SJCRH30 (cell line): ENCODE results near the gene NAXD. TPM values are rescaled to one million over a fixed set of nuclear protein-coding genes. Genes with fewer than 3 reads are reported as not detected.

Experiments
- DNase-seq, 2 experiments: peaks; one replicate each; pipeline ENCODE4 v3.0.0-alpha.2; 2015 to 2020
- H3K27ac ChIP-seq: fragments of 250-450 bp; sonication (Bioruptor Pico); 2 replicates; pipeline ENCODE4 v1.5.1; 2020; ENCODE audit warnings: mild to moderate bottlenecking, moderate library complexity
- H3K27me3 ChIP-seq: fragments of 250-450 bp; sonication (Bioruptor Pico); 2 replicates; pipeline ENCODE4 v1.5.1; 2020; ENCODE audit warnings: mild to moderate bottlenecking, moderate library complexity
- H3K36me3 ChIP-seq: fragments of 250-450 bp; sonication (Bioruptor Pico); 2 replicates; pipeline ENCODE4 v1.5.1; 2020; ENCODE audit warnings: mild to moderate bottlenecking, moderate library complexity
- H3K4me1 ChIP-seq: fragments of 250-450 bp; sonication (Bioruptor Pico); 2 replicates; pipeline ENCODE4 v1.5.1; 2020; ENCODE audit warnings: mild to moderate bottlenecking, moderate library complexity
- H3K4me3 ChIP-seq: fragments of 250-450 bp; sonication (Bioruptor Pico); 2 replicates; pipeline ENCODE4 v1.5.1; 2020; ENCODE audit warnings: mild to moderate bottlenecking, moderate library complexity
- H3K9me3 ChIP-seq: fragments of 250-450 bp; sonication (Bioruptor Pico); replicated peaks from 2 replicates; pipeline ENCODE4 v1.5.1; 2020; ENCODE audit warnings: mild to moderate bottlenecking, moderate library complexity
- total RNA-seq: library from RNA; depleted of rRNA; stranded (reverse); fragments of >200 nt; shearing (Covaris generic); gene quantifications from 2 replicates; pipeline ENCODE4 v1.2.3, GENCODE V29; 2014

Gene NAXD
- total RNA-seq, 1 experiment from 2014 or later = 19.5 TPM

- Histone ChIP-seq H3K9me3 (no peaks in the 10 kb centered on the region), H3K27ac (no peak overlapping the region), H3K27me3 (no peaks in the 10 kb centered on the region), H3K4me1 (peaks cover 4% of the 10 kb centered on the region), H3K36me3 (peaks cover 28% of the 10 kb centered on the region), H3K4me3 (no peak overlapping the region)
- no peak for DNase-seq
Measured at GRCh38 chr13:110640591-110641029, 25.3 kb downstream of the NAXD start.

DNA sequence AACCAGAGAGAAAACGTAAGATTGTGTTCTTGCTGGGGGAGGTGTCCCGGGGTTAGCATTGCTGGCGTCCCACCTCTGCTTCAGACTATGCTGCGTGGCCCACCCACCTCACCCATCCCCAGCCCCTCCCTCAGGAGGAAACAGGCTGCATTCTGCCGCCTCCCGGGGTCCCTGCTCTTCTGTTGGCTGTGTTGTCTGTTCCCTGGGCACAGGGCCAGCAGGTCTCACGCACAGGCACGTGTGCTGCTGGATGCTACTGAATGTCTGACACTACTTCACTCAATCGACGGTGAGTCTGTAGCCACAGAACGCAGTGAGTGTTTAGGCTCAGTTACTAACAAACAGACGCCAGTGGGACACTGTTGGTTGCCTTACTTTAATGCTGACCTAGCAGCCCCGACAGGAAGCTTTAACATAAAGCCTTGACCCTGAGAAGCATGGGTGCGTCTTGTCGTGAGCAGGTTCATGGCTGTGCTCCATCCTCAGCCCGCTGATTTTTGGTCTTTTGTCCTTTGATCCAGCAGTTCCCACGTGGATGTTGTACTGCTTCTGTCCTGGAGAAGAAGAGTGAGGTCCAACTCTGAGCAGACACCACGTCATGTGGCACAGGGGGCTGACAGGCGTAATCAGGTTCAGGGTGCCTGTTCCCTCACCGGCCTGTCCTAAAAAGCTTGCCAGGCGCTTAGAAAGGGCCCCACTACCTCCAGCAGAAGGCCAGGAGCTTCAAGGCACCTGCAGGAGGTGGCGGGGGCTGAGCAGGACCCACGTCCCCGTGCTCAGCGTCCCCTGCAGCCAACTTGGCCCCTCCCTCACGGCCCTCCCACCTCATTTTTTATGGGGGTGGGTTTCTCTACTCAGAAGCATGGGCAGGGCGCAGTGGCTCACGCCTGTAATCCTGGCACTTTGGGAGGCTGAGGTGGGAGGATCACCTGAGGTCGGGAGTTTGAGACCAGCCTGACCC lies 26.0 kb downstream of the NAXD start:
- Histone ChIP-seq H3K4me1 (peaks cover 4% of the 10 kb centered on the region), H3K36me3 (peaks cover 27% of the 10 kb centered on the region)
- no peak for DNase-seq

GRCh38 chr13:110642291-110642981 lies 27.1 kb downstream of the NAXD start:
- no peak for DNase-seq
- no peaks in the 10 kb centered on the region for H3K9me3 ChIP-seq
- no peak overlapping the region for H3K27ac ChIP-seq
- peaks cover 4% of the 10 kb centered on the region for H3K4me1 ChIP-seq
- peaks cover 26% of the 10 kb centered on the region for H3K36me3 ChIP-seq
- no peaks in the 10 kb centered on the region for H3K27me3 ChIP-seq
- H3K4me3 ChIP-seq = no peak overlapping the region

More for the DNA sequence above, 26.0 kb downstream of the NAXD start:
- H3K9me3 ChIP-seq = no peaks in the 10 kb centered on the region
- no peak overlapping the region for H3K27ac ChIP-seq
- H3K27me3 ChIP-seq = no peaks in the 10 kb centered on the region
- H3K4me3 ChIP-seq = no peak overlapping the region

GRCh38 chr13:110643324-110643723 lies 28.0 kb downstream of the NAXD start:
- peaks cover 4% of the 10 kb centered on the region for H3K4me1 ChIP-seq
- no peak overlapping the region for H3K4me3 ChIP-seq
- H3K27me3 ChIP-seq = no peaks in the 10 kb centered on the region
- peaks cover 24% of the 10 kb centered on the region for H3K36me3 ChIP-seq
- no peak for DNase-seq
- no peak overlapping the region for H3K27ac ChIP-seq
- H3K9me3 ChIP-seq = no peaks in the 10 kb centered on the region

DNA sequence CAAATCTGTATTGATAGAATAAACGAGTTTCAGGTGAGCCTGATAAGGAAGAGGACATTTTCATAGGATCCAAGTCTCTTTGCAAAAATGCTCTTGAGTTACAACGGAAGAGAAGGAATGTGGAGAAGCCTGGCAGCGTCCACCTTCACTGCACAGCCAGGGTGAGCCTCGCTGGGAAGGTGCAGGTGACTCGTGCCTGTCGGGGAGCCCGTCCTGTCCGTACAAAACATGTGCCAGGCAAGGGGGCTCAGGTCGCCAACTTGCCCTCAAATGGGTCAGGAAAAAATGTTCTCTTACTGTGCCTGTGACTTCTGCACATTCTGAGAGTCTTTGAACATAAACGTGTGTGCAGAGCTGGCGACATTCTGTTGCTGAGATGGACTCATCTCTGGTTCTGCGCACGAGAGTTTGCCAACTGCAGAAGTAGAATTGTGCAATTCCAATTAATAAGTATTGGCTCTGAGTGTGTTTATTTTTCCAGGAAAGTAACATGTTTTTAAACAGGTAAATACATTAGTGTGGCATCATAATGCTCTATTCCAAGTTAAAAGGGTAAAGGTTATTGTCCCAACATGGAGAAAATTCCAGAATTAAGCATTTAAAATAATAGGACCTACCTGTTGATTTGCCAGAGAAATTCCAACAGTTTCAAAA lies 28.6 kb downstream of the NAXD start:
- no peak for DNase-seq
- peaks cover 24% of the 10 kb centered on the region for H3K36me3 ChIP-seq
- no peak overlapping the region for H3K4me3 ChIP-seq
- H3K9me3 ChIP-seq = no peaks in the 10 kb centered on the region
- no peak overlapping the region for H3K27ac ChIP-seq
- H3K4me1 ChIP-seq = peaks cover 4% of the 10 kb centered on the region
- no peaks in the 10 kb centered on the region for H3K27me3 ChIP-seq

- H3K4me3 ChIP-seq = no peak overlapping the region
- H3K27ac ChIP-seq = no peak overlapping the region
- no peaks in the 10 kb centered on the region for H3K27me3 ChIP-seq
- no peaks in the 10 kb centered on the region for H3K9me3 ChIP-seq
- peaks cover 4% of the 10 kb centered on the region for H3K4me1 ChIP-seq
- DNase-seq = peak; percentile 67 to 74
- H3K36me3 ChIP-seq = peaks cover 17% of the 10 kb centered on the region
Measured at GRCh38 chr13:110644892-110645521, 29.7 kb downstream of the NAXD start.

DNA sequence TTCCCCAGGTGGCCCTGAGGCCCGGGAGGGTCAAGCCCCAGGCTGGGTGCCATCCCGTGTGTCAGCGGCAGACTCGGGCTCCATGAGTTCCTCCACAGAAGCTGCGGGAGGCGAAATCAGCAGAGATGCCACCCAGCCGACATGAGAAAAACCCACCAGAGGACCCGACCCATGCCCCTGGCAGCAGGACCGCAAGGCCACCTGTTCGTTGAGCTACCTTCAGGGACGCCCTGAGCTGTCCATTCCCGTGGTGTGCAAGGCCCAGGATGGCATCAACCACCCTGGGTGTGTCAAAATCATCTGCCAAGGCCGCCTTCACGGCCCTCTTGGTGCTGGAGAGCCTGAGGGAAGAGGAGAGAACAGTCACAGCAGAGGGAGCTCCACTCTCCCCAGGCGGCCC lies 30.4 kb downstream of the NAXD start:
- Histone ChIP-seq H3K36me3 (peaks cover 14% of the 10 kb centered on the region), H3K27me3 (no peaks in the 10 kb centered on the region), H3K4me1 (peaks cover under 1% of the 10 kb centered on the region), H3K4me3 (no peak overlapping the region), H3K9me3 (no peaks in the 10 kb centered on the region), H3K27ac (no peak overlapping the region)
- DNase-seq = no peak

DNA sequence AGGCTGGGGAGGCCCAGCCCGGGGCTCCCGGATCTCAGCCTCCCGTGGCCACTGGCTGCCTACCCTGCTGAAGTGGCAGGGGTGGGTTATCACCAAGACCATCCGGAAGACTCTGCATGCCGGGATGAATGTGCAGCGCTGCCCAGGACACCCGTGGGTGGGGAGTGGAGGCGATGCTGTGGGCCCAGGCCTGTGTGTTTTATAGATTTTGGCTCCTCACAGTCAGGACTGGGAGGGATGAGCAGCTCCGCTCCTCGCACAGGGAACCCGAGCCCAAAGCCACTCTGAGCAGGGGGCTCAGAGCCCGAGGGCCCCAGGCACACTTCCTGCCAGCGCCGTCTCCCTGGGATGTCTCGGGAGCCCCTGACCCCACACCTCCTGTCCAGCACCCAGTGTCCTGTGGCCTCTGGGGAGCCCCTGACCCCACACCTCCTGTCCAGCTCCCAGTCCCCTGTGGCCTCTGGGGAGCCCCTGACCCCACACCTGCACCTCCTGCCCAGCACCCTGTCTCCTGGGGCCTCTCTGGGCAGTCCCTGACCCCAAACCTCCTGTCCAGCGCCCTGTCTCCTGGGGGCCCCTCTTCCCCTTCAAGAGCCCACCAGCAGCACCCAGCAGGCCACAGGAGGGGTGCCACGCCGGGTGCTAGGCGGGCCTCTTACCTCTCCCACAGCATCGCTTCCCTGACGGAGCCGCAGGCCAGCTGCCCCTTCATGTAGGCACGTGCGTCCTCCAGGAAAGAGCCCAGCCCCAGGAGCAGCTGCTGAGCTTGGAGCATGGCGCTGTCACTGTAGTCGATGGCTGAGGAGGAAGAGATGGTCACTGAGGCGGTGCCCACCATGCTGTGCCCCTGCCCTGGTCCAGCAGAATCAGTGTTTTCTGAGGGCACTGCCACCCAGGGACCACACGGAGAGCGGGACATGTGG lies 31.4 kb downstream of the NAXD start:
- peaks cover 8% of the 10 kb centered on the region for H3K36me3 ChIP-seq

DNA sequence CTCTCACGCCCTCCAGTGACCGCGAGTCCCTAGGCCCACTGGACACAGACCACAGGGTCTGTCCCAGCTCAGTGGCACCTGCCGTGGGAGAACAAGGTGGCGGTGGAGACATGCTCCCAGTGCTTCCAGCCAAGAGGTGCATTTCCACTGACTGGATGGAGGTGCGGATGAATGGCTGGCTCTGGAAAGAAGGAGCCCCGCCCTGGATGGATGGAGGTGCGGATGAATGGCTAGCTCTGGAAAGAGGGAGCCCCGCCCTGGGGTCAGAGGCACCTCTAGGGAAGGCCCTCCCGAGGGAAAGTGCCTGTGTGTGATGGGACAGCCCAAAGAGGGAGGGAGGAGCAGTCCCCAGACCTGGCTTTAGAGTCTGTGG lies 32.0 kb downstream of the NAXD start:
- no peak overlapping the region for H3K4me3 ChIP-seq
- no peak overlapping the region for H3K27ac ChIP-seq
- H3K36me3 ChIP-seq = peaks cover 8% of the 10 kb centered on the region
- H3K9me3 ChIP-seq = no peaks in the 10 kb centered on the region
- no peak for DNase-seq
- no peaks in the 10 kb centered on the region for H3K4me1 ChIP-seq
- H3K27me3 ChIP-seq = no peaks in the 10 kb centered on the region

More for the DNA sequence above, 31.4 kb downstream of the NAXD start:
- H3K4me1 ChIP-seq = no peaks in the 10 kb centered on the region
- no peaks in the 10 kb centered on the region for H3K9me3 ChIP-seq
- H3K27ac ChIP-seq = no peak overlapping the region
- no peak overlapping the region for H3K4me3 ChIP-seq
- H3K27me3 ChIP-seq = no peaks in the 10 kb centered on the region
- DNase-seq = no peak

DNA sequence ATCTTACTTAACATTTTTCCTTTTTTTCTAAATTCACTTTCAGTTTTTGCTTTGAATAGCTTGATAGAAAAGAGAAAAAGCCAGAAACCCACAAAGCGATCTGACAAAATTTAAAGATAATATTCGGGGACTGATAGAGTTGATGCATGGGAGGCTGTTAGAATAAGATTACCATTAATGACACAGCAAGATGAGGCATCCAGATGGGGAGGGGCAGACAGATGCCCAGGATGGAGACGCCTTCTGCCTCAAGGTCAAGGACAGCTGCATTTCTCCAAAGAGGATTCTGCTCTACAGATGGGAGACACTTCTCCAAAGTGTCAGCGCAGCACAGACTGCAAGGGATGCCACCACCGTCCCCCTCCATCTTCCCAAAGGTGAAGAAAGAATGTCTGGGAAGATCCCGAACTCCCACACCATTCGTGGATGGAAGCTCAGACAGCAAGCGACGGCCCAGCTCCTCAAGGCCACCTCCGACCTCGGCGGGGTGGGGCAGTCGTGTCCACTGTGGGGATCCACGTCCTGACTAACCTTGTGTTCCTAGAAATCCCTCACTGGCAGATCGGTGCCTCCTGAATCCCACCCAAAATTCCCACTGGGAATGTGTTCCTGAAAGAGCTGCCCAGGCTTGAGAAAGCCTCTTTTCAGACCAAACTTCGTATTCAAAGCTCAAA lies 32.9 kb downstream of the NAXD start:
- Histone ChIP-seq H3K27ac (no peak overlapping the region), H3K4me3 (no peak overlapping the region), H3K9me3 (no peaks in the 10 kb centered on the region), H3K27me3 (no peaks in the 10 kb centered on the region), H3K36me3 (peaks cover 3% of the 10 kb centered on the region), H3K4me1 (no peaks in the 10 kb centered on the region)
- DNase-seq = no peak

DNA sequence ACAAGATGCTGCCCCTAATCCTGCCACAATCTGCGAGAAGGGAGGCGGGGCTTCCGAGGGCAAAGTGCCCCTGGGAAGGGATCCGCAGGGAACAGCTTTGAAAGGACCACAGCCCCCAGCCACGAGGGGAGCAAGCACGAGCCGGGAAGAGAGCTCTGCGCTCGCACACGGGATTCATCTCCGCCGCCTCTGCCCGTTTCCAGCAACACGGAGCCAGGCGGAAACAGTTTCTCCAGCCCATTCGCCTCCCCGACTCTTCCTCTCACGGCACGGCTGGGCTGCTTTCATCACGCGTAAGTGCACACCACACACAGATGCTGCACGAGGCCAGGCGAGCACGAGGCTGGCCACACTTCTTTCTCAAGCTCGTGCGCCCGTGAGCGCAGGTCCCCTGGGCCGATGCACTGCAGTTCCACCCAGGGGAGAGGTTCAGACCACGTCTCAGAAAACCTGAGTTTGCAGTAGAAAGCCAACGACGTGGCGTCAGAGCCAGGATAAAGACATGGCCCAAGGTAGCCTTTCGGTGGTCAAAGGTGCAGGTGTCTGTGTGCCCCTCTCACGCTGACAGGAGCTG lies 33.6 kb downstream of the NAXD start:
- Histone ChIP-seq H3K4me3 (no peak overlapping the region), H3K9me3 (no peaks in the 10 kb centered on the region), H3K36me3 (no peaks in the 10 kb centered on the region), H3K27me3 (no peaks in the 10 kb centered on the region), H3K4me1 (no peaks in the 10 kb centered on the region), H3K27ac (no peak overlapping the region)
- DNase-seq = no peak

DNA sequence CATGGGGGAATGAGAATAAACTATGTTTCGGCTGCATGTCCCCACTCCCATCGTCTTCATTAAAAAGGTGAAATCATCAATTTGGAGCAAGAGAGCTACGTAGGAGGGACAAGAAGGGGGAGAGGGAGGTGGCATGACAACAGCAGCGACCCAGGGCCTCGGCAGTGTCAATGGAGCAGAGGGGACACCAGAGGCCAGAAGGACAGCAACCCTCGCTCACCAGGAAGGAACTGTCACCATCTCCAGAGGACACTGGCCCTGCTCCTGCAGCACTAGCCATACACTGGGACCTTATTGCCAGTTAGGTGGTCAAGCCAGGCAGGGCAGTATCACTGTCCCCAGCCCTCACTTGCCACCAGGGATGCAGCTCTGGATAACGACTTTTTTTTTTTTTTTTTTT lies 34.2 kb downstream of the NAXD start:
- H3K27me3 ChIP-seq = no peaks in the 10 kb centered on the region
- DNase-seq = no peak
- H3K4me3 ChIP-seq = no peak overlapping the region
- no peaks in the 10 kb centered on the region for H3K9me3 ChIP-seq
- no peaks in the 10 kb centered on the region for H3K36me3 ChIP-seq
- no peaks in the 10 kb centered on the region for H3K4me1 ChIP-seq
- no peak overlapping the region for H3K27ac ChIP-seq

DNA sequence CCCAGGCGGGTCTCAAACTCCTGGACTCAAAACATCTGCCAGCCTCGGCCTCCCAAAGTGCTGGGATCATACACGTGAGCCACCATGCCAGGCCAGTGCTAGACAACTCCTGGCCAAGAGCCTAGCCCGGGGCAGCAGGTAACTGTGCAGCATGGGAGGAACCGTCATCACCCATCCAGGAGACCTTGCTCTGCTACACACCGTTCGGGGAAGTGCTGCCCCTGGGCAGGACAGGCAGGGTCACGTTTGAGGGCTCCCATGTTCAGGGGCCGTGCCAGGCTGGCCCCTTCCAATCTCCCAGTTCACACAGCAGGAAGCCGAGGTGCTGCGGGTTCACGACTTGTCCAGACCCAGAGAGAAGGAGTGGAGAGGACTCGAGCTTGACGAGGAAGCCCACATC lies 35.1 kb downstream of the NAXD start:
- no peak for DNase-seq
- Histone ChIP-seq H3K27ac (no peak overlapping the region), H3K36me3 (no peaks in the 10 kb centered on the region)

More for the DNA sequence above, 35.1 kb downstream of the NAXD start:
- Histone ChIP-seq H3K4me3 (no peak overlapping the region), H3K4me1 (no peaks in the 10 kb centered on the region), H3K27me3 (no peaks in the 10 kb centered on the region), H3K9me3 (no peaks in the 10 kb centered on the region)
